KMS-11 (cell line): Measurements from ENCODE around the gene SEMA3G.

Experiments used
- H2AFZ ChIP-seq: fragments of 200-600 bp; sonication (generic); 2 replicates; pipeline ENCODE4 v1.6.1; 2016; ENCODE audit warnings: antibody characterized with exemption, mixed run types, low read depth
- H3K27ac ChIP-seq: fragments of 200-600 bp; sonication (generic); 2 replicates; pipeline ENCODE4 v1.6.1; 2016; ENCODE audit warnings: mild to moderate bottlenecking, mixed run types
- H3K27me3 ChIP-seq: fragments of 200-600 bp; sonication (generic); 2 replicates; pipeline ENCODE4 v1.6.1; 2017; ENCODE audit warnings: mild to moderate bottlenecking, low read depth, mixed run types, moderate library complexity; ENCODE audit not compliant: insufficient read depth
- H3K36me3 ChIP-seq: fragments of 200-600 bp; sonication (generic); 2 replicates; pipeline ENCODE4 v1.6.1; 2017; ENCODE audit warnings: mild to moderate bottlenecking, mixed run types; ENCODE audit not compliant: insufficient read depth
- H3K4me1 ChIP-seq: fragments of 200-600 bp; sonication (generic); 2 replicates; pipeline ENCODE4 v1.6.1; 2016; ENCODE audit warnings: mild to moderate bottlenecking, low read depth, mixed run types; ENCODE audit not compliant: poor library complexity, severe bottlenecking
- H3K4me2 ChIP-seq: fragments of 200-600 bp; sonication (generic); 2 replicates; pipeline ENCODE4 v1.7.0; 2016; ENCODE audit warnings: mild to moderate bottlenecking, mixed run types
- H3K4me3 ChIP-seq: fragments of 200-600 bp; sonication (generic); IDR thresholded peaks from 2 replicates; pipeline ENCODE4 v1.6.1; 2017; ENCODE audit warnings: low read depth, low read length, mixed read lengths; ENCODE audit not compliant: insufficient read depth
- H3K79me2 ChIP-seq: fragments of 200-600 bp; sonication (generic); 2 replicates; pipeline ENCODE4 v1.6.1; 2016; ENCODE audit warnings: low read depth, mixed run types; ENCODE audit not compliant: insufficient read depth
- H3K9ac ChIP-seq: fragments of 200-600 bp; sonication (generic); 2 replicates; pipeline ENCODE4 v1.6.1; 2016; ENCODE audit warnings: mild to moderate bottlenecking, mixed run types
- H4K20me1 ChIP-seq: fragments of 200-600 bp; sonication (generic); 2 replicates; pipeline ENCODE4 v1.6.1; 2016; ENCODE audit warnings: mild to moderate bottlenecking, mixed run types; ENCODE audit not compliant: insufficient read depth
- CTCF ChIP-seq: fragments of 200-600 bp; sonication (generic); conservative IDR thresholded peaks from 2 replicates; pipeline ENCODE4 v1.6.1; 2017; ENCODE audit warnings: low read depth, mild to moderate bottlenecking, antibody characterized with exemption, low read length, moderate library complexity, mixed read lengths

SEMA3G gene

GRCh38 chr3:52383446-52383845, 61.5 kb downstream of the SEMA3G start:
- Histone ChIP-seq H3K27ac (no peak overlapping the region), H3K9ac (no peak overlapping the region), H3K27me3 (no peaks in the 10 kb centered on the region), H2AFZ (no peak overlapping the region), H3K4me3 (no peak overlapping the region), H3K36me3 (no peaks in the 10 kb centered on the region), H3K4me2 (no peak overlapping the region), H4K20me1 (no peaks in the 10 kb centered on the region), H3K79me2 (no peaks in the 10 kb centered on the region), H3K4me1 (no peaks in the 10 kb centered on the region)
- TF ChIP-seq CTCF = no peak
